ENCODE measurements around the gene ATP5F1E. TPM values are rescaled to one million over a fixed set of nuclear protein-coding genes. Genes with fewer than 3 reads are reported as not detected.

ATP5F1E gene
- total and polyA plus RNA-seq, 4 donors = 11.7 to 148 (median 27.7) TPM

DNA sequence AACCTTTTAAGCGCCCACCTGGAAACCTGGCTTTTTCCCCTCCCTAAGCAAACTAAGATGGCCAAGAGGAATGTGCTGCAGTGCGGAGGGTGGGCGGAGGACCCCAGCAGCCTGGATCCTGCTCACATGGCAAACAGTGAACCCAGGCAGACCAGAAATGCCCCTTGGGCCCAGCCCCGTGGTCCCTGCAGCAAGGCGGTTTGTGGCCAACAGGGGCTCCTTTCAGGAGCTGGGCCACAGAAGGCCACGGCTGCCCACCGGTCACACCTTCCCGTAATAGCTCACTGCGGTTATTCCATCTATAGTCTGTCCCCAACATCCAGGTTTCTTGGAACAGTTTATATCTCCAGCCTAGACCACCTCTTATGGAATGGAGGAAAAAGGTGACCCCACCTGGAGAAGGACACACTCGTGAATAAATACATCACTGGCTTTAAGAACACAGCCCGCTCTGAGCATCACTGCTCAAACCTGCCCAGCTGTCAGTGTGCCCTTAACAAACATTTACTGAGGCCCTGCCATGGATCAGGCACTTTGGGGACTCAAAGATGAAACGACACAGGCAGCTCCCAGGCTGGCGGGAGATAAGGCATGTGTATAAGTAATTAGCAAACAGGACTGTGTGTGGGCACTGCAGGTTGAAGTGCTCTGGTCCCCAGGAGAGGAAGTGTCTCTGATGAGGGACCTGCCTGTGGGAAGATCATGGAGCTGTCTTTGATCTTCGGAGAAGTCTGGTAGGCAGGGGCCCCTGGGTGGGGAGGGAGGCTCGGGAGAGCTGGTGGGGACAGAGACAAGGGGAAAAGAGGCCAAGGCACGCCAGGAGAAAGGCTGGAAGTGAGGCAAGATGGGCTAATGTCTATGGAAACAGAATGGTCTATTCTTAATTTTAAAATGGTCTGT is 16.1 kb downstream of the ATP5F1E start:
- Histone ChIP-seq H3K27ac (ENCODE audit: low read depth in 1 of 2, low read length in 2 of 2) (no peak overlapping the region), H3K4me3 (ENCODE audit: low read depth in 1 of 3, low read length in 3 of 3) (no peak overlapping the region), H3K9ac (ENCODE audit: low read depth in 1 of 2, low read length in 2 of 2) (no peak overlapping the region), H3K9me3 (ENCODE audit: control insufficient read depth in 4 of 4, low read length in 3 of 4) (no peaks in the 10 kb centered on the region), H3K27me3 (ENCODE audit: control insufficient read depth in 4 of 4, insufficient read depth in 4 of 4, low read length in 3 of 4) (no peaks in the 10 kb centered on the region), H3K4me1 (ENCODE audit: control insufficient read depth in 4 of 4, insufficient read depth in 4 of 4, low read length in 3 of 4) (no peaks in the 10 kb centered on the region), H3K36me3 (ENCODE audit: control insufficient read depth in 4 of 4, insufficient read depth in 3 of 4, low read depth in 1 of 4, low read length in 3 of 4) (no peaks in the 10 kb centered on the region)
- TF ChIP-seq HNF4A (conservative IDR thresholded peaks at IDR 0.05) (no peak), FOXA2 (IDR thresholded peaks at IDR 0.05) (no peak), RAD21 (IDR thresholded peaks at IDR 0.05) (no peak), RXRA (IDR thresholded peaks at IDR 0.05) (no peak), JUND (IDR thresholded peaks at IDR 0.05) (no peak), EGR1 (IDR thresholded peaks at IDR 0.05; ENCODE audit: low read depth in 2 of 2) (no peak), SP1 (IDR thresholded peaks at IDR 0.05) (no peak), GABPA (IDR thresholded peaks at IDR 0.05 in 1 of 2, conservative IDR thresholded peaks at IDR 0.05 in 1 of 2) (no peak)
- TF ChIP-seq, protein P1, sequence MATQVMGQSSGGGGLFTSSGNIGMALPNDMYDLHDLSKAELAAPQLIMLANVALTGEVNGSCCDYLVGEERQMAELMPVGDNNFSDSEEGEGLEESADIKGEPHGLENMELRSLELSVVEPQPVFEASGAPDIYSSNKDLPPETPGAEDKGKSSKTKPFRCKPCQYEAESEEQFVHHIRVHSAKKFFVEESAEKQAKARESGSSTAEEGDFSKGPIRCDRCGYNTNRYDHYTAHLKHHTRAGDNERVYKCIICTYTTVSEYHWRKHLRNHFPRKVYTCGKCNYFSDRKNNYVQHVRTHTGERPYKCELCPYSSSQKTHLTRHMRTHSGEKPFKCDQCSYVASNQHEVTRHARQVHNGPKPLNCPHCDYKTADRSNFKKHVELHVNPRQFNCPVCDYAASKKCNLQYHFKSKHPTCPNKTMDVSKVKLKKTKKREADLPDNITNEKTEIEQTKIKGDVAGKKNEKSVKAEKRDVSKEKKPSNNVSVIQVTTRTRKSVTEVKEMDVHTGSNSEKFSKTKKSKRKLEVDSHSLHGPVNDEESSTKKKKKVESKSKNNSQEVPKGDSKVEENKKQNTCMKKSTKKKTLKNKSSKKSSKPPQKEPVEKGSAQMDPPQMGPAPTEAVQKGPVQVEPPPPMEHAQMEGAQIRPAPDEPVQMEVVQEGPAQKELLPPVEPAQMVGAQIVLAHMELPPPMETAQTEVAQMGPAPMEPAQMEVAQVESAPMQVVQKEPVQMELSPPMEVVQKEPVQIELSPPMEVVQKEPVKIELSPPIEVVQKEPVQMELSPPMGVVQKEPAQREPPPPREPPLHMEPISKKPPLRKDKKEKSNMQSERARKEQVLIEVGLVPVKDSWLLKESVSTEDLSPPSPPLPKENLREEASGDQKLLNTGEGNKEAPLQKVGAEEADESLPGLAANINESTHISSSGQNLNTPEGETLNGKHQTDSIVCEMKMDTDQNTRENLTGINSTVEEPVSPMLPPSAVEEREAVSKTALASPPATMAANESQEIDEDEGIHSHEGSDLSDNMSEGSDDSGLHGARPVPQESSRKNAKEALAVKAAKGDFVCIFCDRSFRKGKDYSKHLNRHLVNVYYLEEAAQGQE (IDR thresholded peaks at IDR 0.05) = no peak
- TF ChIP-seq, protein P2, sequence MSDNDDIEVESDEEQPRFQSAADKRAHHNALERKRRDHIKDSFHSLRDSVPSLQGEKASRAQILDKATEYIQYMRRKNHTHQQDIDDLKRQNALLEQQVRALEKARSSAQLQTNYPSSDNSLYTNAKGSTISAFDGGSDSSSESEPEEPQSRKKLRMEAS (IDR thresholded peaks at IDR 0.05) = no peak
- no peak for DNase-seq (ENCODE audit: low spot score)
- WGBS = 89% methylated on average over 16 of the region's 16 CpGs

GRCh38 chr20:59015411-59015810 is 16.7 kb downstream of the ATP5F1E start:
- H3K27me3 ChIP-seq (ENCODE audit: control insufficient read depth in 4 of 4, insufficient read depth in 4 of 4, low read length in 3 of 4) = no peaks in the 10 kb centered on the region
- H3K9me3 ChIP-seq (ENCODE audit: control insufficient read depth in 4 of 4, low read length in 3 of 4) = no peaks in the 10 kb centered on the region
- no peaks in the 10 kb centered on the region for H3K4me1 ChIP-seq (ENCODE audit: control insufficient read depth in 4 of 4, insufficient read depth in 4 of 4, low read length in 3 of 4)
- TF ChIP-seq, protein P1 (IDR thresholded peaks at IDR 0.05) = no peak
- no peak for TF ChIP-seq ATF3 (IDR thresholded peaks at IDR 0.05)
- TF ChIP-seq YY1 (IDR thresholded peaks at IDR 0.05) = no peak
- no peak for TF ChIP-seq RXRA (IDR thresholded peaks at IDR 0.05)
- no peak for TF ChIP-seq EGR1 (IDR thresholded peaks at IDR 0.05; ENCODE audit: low read depth in 2 of 2)
- no peak for TF ChIP-seq GABPA (IDR thresholded peaks at IDR 0.05 in 1 of 2, conservative IDR thresholded peaks at IDR 0.05 in 1 of 2)
- TF ChIP-seq, protein P2 (IDR thresholded peaks at IDR 0.05) = no peak
- DNase-seq (ENCODE audit: low spot score) = no peak
- WGBS = 93% methylated on average over 16 of the region's 16 CpGs
- no peak overlapping the region for H3K27ac ChIP-seq (ENCODE audit: low read depth in 1 of 2, low read length in 2 of 2)
- H3K9ac ChIP-seq (ENCODE audit: low read depth in 1 of 2, low read length in 2 of 2) = no peak overlapping the region
- no peaks in the 10 kb centered on the region for H3K36me3 ChIP-seq (ENCODE audit: control insufficient read depth in 4 of 4, insufficient read depth in 3 of 4, low read depth in 1 of 4, low read length in 3 of 4)
- H3K4me3 ChIP-seq (ENCODE audit: low read depth in 1 of 3, low read length in 3 of 3) = no peak overlapping the region

Data from liver (tissue), 9 donors.